Fibroblast of skin of left biceps (primary cell): ENCODE data around the gene DNAJA4.

Experiments
- DNase-seq, 2 experiments: peaks; one replicate each; pipeline ENCODE4 v3.0.0-alpha.2; 2013; ENCODE audit warnings: low read depth in 2 of 2

Gene DNAJA4

GRCh38 chr15:78264304-78265136 lies at the start of gene DNAJA4:
TSS of gene DNAJA4 (plus strand) at chr15:78264562. CDS start at chr15:78264764, 202 bp downstream.
- no peak for DNase-seq

GRCh38 chr15:78216276-78217104 lies 47.9 kb upstream of the DNAJA4 start:
- no peak for DNase-seq

- no peak for DNase-seq
Measured at GRCh38 chr15:78220713-78221112, 43.6 kb upstream of the DNAJA4 start.

GRCh38 chr15:78222745-78223395 lies 41.5 kb upstream of the DNAJA4 start:
- DNase-seq = no peak

GRCh38 chr15:78223396-78224022 lies 40.9 kb upstream of the DNAJA4 start:
- no peak for DNase-seq

- DNase-seq = no peak
Measured at GRCh38 chr15:78224023-78224411, 40.3 kb upstream of the DNAJA4 start.

- no peak for DNase-seq
Measured at GRCh38 chr15:78225783-78226541, 38.4 kb upstream of the DNAJA4 start.

GRCh38 chr15:78228356-78228996 lies 35.9 kb upstream of the DNAJA4 start:
- DNase-seq = no peak

- DNase-seq = no peak
Measured at GRCh38 chr15:78229431-78230406, 34.6 kb upstream of the DNAJA4 start.

GRCh38 chr15:78232951-78233350 lies 31.4 kb upstream of the DNAJA4 start:
- DNase-seq = no peak

GRCh38 chr15:78233496-78233895 lies 30.9 kb upstream of the DNAJA4 start:
- no peak for DNase-seq

- DNase-seq = no peak
Measured at GRCh38 chr15:78234515-78235040, 29.8 kb upstream of the DNAJA4 start, which contains the start of gene ACSBG1. TSS of gene ACSBG1 (minus strand) at chr15:78234565. CDS start at chr15:78234501, 64 bp downstream.

- no peak for DNase-seq
Measured at GRCh38 chr15:78236491-78236890, 27.9 kb upstream of the DNAJA4 start.

GRCh38 chr15:78237146-78237545 lies 27.2 kb upstream of the DNAJA4 start:
- no peak for DNase-seq

GRCh38 chr15:78239811-78240210 lies 24.6 kb upstream of the DNAJA4 start:
- DNase-seq = no peak

- DNase-seq = no peak
Measured at GRCh38 chr15:78241017-78241416, 23.3 kb upstream of the DNAJA4 start.

GRCh38 chr15:78242128-78242527 lies 22.2 kb upstream of the DNAJA4 start:
- DNase-seq = no peak

GRCh38 chr15:78243058-78243457 lies 21.3 kb upstream of the DNAJA4 start:
- DNase-seq = no peak

- no peak for DNase-seq
Measured at GRCh38 chr15:78243491-78243941, 20.8 kb upstream of the DNAJA4 start.
